Measurements from ENCODE around the gene SPTAN1. TPM values are rescaled to one million over a fixed set of nuclear protein-coding genes. Genes with fewer than 3 reads are reported as not detected.

The SPTAN1 gene
- polyA plus RNA-seq, 2 of the 4 experiments (the other 2 are of a cell fraction), result 104 to 122 TPM

DNA sequence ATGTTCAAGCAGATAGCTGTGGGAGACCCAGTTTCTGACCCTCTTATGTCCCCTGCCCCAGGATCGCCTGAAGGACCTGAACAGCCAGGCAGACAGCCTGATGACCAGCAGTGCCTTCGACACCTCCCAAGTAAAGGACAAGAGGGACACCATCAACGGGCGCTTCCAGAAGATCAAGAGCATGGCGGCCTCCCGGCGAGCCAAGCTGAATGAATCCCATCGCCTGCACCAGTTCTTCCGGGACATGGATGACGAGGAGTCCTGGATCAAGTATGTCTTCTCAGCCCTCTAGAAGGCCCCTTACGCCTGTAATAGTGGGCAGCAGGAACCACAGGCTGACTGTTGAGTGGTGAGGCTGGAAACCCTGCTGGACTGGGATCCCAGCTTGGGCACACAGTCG is 63.2 kb downstream of the SPTAN1 start:
- 94% methylated on average over 12 of the region's 12 CpGs for WGBS (ENCODE audit: missing lambda C conversion rate)
- ChIA-PET CTCF (interaction anchor here (1.0 to 1.8 kb wide), 3 partner anchors 20 to 177 kb away, joined by 4 to 7 read pairs (median 6); no protein-coding TSS in a partner anchor), POLR2A (no interaction called here)
- Histone ChIP-seq H3K4me2 (no peak overlapping the region), H3K27ac (no peak overlapping the region), H3K4me3 (no peak overlapping the region), H3K9me3 (no peaks in the 10 kb centered on the region), H3K4me1 (no peaks in the 10 kb centered on the region)
- ATAC-seq (no peak), FAIRE-seq (no peak), DNase-seq (ENCODE audit: low read depth in 1 of 2, low spot score in 1 of 2) (no peak)
- TF ChIP-seq EHMT2 (IDR thresholded peaks at IDR 0.05; ENCODE audit: low read depth) (no peak), RFX5 (IDR thresholded peaks at IDR 0.05) (no peak), MYC (IDR thresholded peaks at IDR 0.05; ENCODE audit: borderline replicate concordance, low read length) (no peak), FOSL2 (IDR thresholded peaks at IDR 0.05) (no peak), FOSL2 (CRISPR knock-in tag; IDR thresholded peaks at IDR 0.05) (no peak), HOXA7 (CRISPR knock-in tag; IDR thresholded peaks at IDR 0.05) (no peak), REST (IDR thresholded peaks at IDR 0.05) (no peak), HOXB13 (CRISPR knock-in tag; IDR thresholded peaks at IDR 0.05; ENCODE audit: low read depth) (no peak), RARB (CRISPR knock-in tag; IDR thresholded peaks at IDR 0.05) (no peak), USF2 (IDR thresholded peaks at IDR 0.05) (no peak), NPAS2 (CRISPR knock-in tag; IDR thresholded peaks at IDR 0.05; ENCODE audit: borderline replicate concordance) (no peak), ZFP36 (IDR thresholded peaks at IDR 0.05; ENCODE audit: borderline replicate concordance, partially characterized antibody) (no peak), E2F6 (IDR thresholded peaks at IDR 0.05; ENCODE audit: borderline replicate concordance, low read depth) (no peak), ZC3H11A (IDR thresholded peaks at IDR 0.05) (no peak), TFCP2L1 (CRISPR knock-in tag; IDR thresholded peaks at IDR 0.05) (no peak), BHLHE40 (IDR thresholded peaks at IDR 0.05; ENCODE audit: low read depth, low read length) (no peak), CBX8 (IDR thresholded peaks at IDR 0.05) (no peak), POLR2AphosphoS2 (conservative IDR thresholded peaks at IDR 0.05; ENCODE audit: low read length) (no peak), POLR2A (IDR thresholded peaks at IDR 0.05; ENCODE audit: low read length) (no peak)
- TF ChIP-seq, protein P1, sequence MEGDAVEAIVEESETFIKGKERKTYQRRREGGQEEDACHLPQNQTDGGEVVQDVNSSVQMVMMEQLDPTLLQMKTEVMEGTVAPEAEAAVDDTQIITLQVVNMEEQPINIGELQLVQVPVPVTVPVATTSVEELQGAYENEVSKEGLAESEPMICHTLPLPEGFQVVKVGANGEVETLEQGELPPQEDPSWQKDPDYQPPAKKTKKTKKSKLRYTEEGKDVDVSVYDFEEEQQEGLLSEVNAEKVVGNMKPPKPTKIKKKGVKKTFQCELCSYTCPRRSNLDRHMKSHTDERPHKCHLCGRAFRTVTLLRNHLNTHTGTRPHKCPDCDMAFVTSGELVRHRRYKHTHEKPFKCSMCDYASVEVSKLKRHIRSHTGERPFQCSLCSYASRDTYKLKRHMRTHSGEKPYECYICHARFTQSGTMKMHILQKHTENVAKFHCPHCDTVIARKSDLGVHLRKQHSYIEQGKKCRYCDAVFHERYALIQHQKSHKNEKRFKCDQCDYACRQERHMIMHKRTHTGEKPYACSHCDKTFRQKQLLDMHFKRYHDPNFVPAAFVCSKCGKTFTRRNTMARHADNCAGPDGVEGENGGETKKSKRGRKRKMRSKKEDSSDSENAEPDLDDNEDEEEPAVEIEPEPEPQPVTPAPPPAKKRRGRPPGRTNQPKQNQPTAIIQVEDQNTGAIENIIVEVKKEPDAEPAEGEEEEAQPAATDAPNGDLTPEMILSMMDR (IDR thresholded peaks at IDR 0.05), result no peak

DNA sequence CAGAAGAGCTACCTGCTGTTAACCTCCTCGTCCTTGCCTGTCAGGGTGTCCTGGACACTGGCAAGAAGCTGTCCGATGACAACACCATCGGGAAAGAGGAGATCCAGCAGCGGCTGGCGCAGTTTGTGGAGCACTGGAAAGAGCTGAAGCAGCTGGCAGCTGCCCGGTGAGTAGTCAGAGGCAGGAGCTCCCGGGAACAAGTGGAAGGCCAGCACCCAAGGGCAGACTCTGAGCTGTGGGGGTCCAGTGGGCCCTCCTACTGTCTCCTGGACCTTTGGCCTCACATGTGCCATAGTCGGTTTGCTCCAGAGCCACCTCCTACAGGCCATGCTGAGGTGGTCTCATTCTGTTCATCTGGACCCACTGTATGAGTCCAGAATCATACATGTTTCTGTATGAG is 65.6 kb downstream of the SPTAN1 start:
- no peak overlapping the region for H3K4me2 ChIP-seq
- ChIA-PET POLR2A (interaction anchor here (0.5 kb wide), 1 partner anchor 28 kb away, joined by 7 read pairs; no protein-coding TSS in a partner anchor), CTCF (interaction anchor here (0.7 kb wide), 1 partner anchor 8 kb away, joined by 3 read pairs; no protein-coding TSS in a partner anchor)
- no peak overlapping the region for H3K4me3 ChIP-seq
- H3K27ac ChIP-seq, result no peak overlapping the region
- FAIRE-seq, result no peak
- 91% methylated on average over 8 of the region's 8 CpGs for WGBS (ENCODE audit: missing lambda C conversion rate)
- no peaks in the 10 kb centered on the region for H3K4me1 ChIP-seq
- TF ChIP-seq, protein P2, sequence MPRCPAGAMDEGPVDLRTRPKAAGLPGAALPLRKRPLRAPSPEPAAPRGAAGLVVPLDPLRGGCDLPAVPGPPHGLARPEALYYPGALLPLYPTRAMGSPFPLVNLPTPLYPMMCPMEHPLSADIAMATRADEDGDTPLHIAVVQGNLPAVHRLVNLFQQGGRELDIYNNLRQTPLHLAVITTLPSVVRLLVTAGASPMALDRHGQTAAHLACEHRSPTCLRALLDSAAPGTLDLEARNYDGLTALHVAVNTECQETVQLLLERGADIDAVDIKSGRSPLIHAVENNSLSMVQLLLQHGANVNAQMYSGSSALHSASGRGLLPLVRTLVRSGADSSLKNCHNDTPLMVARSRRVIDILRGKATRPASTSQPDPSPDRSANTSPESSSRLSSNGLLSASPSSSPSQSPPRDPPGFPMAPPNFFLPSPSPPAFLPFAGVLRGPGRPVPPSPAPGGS (IDR thresholded peaks at IDR 0.05), result no peak
- no peak for TF ChIP-seq GATA3 (IDR thresholded peaks at IDR 0.05; ENCODE audit: borderline replicate concordance)
- TF ChIP-seq HOXB5 (CRISPR knock-in tag; IDR thresholded peaks at IDR 0.05), result no peak
- TF ChIP-seq ZNF302 (CRISPR knock-in tag; IDR thresholded peaks at IDR 0.05), result no peak
- TF ChIP-seq HMGXB4 (CRISPR knock-in tag; IDR thresholded peaks at IDR 0.05; ENCODE audit: borderline replicate concordance), result no peak
- TF ChIP-seq ZC3H11A (IDR thresholded peaks at IDR 0.05), result no peak
- no peak for TF ChIP-seq CHD2 (IDR thresholded peaks at IDR 0.05; ENCODE audit: low read length, partially characterized antibody)
- TF ChIP-seq KDM1A (IDR thresholded peaks at IDR 0.05; ENCODE audit: low read depth), result no peak
- TF ChIP-seq CHD4 (IDR thresholded peaks at IDR 0.05; ENCODE audit: borderline replicate concordance), result no peak
- H3K9me3 ChIP-seq, result no peaks in the 10 kb centered on the region
- ATAC-seq, result no peak
- DNase-seq (ENCODE audit: low read depth in 1 of 2, low spot score in 1 of 2), result no peak

All from A549 (cell line).